ENCODE results near the gene TBC1D1. TPM values are rescaled to one million over a fixed set of nuclear protein-coding genes. Genes with fewer than 3 reads are reported as not detected.

The TBC1D1 gene
- total RNA-seq, 1 experiment from 2014 or later = 56.0 TPM

- intact Hi-C loops (cut with micrococcal nuclease; ENCODE audit: unreplicated experiment) = no loop called here
- ATAC-seq (no peak), DNase-seq (ENCODE audit: low read depth, low spot score) (no peak)
- H3K9me3 ChIP-seq (ENCODE audit: control insufficient read depth, insufficient read depth, low read depth, low read length) = no peaks in the 10 kb centered on the region
- H3K4me1 ChIP-seq (ENCODE audit: control insufficient read depth, insufficient read depth, low read length) = no peaks in the 10 kb centered on the region
- H3K27me3 ChIP-seq (ENCODE audit: control insufficient read depth, insufficient read depth, low read length) = no peaks in the 10 kb centered on the region
- TF ChIP-seq, protein P1, sequence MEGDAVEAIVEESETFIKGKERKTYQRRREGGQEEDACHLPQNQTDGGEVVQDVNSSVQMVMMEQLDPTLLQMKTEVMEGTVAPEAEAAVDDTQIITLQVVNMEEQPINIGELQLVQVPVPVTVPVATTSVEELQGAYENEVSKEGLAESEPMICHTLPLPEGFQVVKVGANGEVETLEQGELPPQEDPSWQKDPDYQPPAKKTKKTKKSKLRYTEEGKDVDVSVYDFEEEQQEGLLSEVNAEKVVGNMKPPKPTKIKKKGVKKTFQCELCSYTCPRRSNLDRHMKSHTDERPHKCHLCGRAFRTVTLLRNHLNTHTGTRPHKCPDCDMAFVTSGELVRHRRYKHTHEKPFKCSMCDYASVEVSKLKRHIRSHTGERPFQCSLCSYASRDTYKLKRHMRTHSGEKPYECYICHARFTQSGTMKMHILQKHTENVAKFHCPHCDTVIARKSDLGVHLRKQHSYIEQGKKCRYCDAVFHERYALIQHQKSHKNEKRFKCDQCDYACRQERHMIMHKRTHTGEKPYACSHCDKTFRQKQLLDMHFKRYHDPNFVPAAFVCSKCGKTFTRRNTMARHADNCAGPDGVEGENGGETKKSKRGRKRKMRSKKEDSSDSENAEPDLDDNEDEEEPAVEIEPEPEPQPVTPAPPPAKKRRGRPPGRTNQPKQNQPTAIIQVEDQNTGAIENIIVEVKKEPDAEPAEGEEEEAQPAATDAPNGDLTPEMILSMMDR (IDR thresholded peaks at IDR 0.05) = no peak
- TF ChIP-seq, protein P2, sequence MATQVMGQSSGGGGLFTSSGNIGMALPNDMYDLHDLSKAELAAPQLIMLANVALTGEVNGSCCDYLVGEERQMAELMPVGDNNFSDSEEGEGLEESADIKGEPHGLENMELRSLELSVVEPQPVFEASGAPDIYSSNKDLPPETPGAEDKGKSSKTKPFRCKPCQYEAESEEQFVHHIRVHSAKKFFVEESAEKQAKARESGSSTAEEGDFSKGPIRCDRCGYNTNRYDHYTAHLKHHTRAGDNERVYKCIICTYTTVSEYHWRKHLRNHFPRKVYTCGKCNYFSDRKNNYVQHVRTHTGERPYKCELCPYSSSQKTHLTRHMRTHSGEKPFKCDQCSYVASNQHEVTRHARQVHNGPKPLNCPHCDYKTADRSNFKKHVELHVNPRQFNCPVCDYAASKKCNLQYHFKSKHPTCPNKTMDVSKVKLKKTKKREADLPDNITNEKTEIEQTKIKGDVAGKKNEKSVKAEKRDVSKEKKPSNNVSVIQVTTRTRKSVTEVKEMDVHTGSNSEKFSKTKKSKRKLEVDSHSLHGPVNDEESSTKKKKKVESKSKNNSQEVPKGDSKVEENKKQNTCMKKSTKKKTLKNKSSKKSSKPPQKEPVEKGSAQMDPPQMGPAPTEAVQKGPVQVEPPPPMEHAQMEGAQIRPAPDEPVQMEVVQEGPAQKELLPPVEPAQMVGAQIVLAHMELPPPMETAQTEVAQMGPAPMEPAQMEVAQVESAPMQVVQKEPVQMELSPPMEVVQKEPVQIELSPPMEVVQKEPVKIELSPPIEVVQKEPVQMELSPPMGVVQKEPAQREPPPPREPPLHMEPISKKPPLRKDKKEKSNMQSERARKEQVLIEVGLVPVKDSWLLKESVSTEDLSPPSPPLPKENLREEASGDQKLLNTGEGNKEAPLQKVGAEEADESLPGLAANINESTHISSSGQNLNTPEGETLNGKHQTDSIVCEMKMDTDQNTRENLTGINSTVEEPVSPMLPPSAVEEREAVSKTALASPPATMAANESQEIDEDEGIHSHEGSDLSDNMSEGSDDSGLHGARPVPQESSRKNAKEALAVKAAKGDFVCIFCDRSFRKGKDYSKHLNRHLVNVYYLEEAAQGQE (IDR thresholded peaks at IDR 0.05; ENCODE audit: insufficient read depth in 1 of 2, low read depth in 2 of 2, low read length in 1 of 2) = no peak
- TF ChIP-seq TCF7L2 (IDR thresholded peaks at IDR 0.05; ENCODE audit: low read depth, low read length) (no peak), SIN3A (IDR thresholded peaks at IDR 0.05; ENCODE audit: borderline replicate concordance, insufficient read depth, low read depth, low read length) (no peak), POLR2AphosphoS5 (IDR thresholded peaks at IDR 0.05; ENCODE audit: low read depth, low read length) (no peak)
- no peak overlapping the region for H3K4me3 ChIP-seq (ENCODE audit: low read depth in 2 of 2, low read length in 2 of 2)
- in situ Hi-C loops (cut with HindIII; ENCODE audit: low pct_unique_long_range_greater_than_20kb, low sequenced_read_pairs) = no loop called here
- POLR2A ChIA-PET = no interaction called here
- no peaks in the 10 kb centered on the region for H3K36me3 ChIP-seq (ENCODE audit: control insufficient read depth, insufficient read depth, low read length)
- CTCF ChIA-PET = no interaction called here
- no TSS peak for BruUV-seq (replicated peaks)
- H3K27ac ChIP-seq (ENCODE audit: low read length) = no peak overlapping the region
Measured at GRCh38 chr4:37876156-37876555, 14.7 kb upstream of the TBC1D1 start.

DNA sequence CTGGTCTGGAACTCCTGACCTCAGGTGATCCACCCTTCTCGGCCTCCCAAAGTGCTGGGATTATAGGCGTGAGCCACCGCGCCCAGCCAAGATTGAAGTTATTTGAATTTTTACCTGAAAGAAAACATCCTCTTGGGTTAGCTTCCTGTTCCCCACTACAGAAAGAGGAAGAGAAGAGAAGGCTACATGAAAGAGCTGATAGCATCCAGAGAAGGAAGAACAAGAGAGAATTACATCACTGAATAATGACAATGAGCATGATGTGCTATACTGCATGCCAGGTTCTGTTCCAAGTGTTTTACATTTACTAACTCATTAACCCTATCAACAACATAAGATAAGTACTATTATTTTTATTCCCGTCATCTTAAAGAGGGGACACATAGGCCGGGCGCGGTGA, 11.5 kb upstream of the TBC1D1 start:
- intact Hi-C loops (cut with micrococcal nuclease; ENCODE audit: unreplicated experiment) = no loop called here

More for the DNA sequence above, 11.5 kb upstream of the TBC1D1 start:
- ChIA-PET CTCF (no interaction called here), POLR2A (no interaction called here)
- no peak overlapping the region for H3K4me3 ChIP-seq (ENCODE audit: low read depth in 2 of 2, low read length in 2 of 2)
- no TSS peak for BruUV-seq (replicated peaks)
- no peak overlapping the region for H3K27ac ChIP-seq (ENCODE audit: low read length)
- in situ Hi-C loops (cut with HindIII; ENCODE audit: low pct_unique_long_range_greater_than_20kb, low sequenced_read_pairs) = no loop called here
- H3K27me3 ChIP-seq (ENCODE audit: control insufficient read depth, insufficient read depth, low read length) = no peaks in the 10 kb centered on the region; the same call in 1 of the 2 replicates
- no peaks in the 10 kb centered on the region for H3K36me3 ChIP-seq (ENCODE audit: control insufficient read depth, insufficient read depth, low read length)
- DNase-seq (ENCODE audit: low read depth, low spot score) (no peak), ATAC-seq (no peak)
- H3K9me3 ChIP-seq (ENCODE audit: control insufficient read depth, insufficient read depth, low read depth, low read length) = no peaks in the 10 kb centered on the region
- no peaks in the 10 kb centered on the region for H3K4me1 ChIP-seq (ENCODE audit: control insufficient read depth, insufficient read depth, low read length)
- no peak for TF ChIP-seq POLR2AphosphoS5 (IDR thresholded peaks at IDR 0.05; ENCODE audit: low read depth, low read length)
- no peak for TF ChIP-seq TCF7L2 (IDR thresholded peaks at IDR 0.05; ENCODE audit: low read depth, low read length)
- TF ChIP-seq, protein P1 (IDR thresholded peaks at IDR 0.05) = no peak
- TF ChIP-seq, protein P2 (IDR thresholded peaks at IDR 0.05; ENCODE audit: insufficient read depth in 1 of 2, low read depth in 2 of 2, low read length in 1 of 2) = no peak
- TF ChIP-seq SIN3A (IDR thresholded peaks at IDR 0.05; ENCODE audit: borderline replicate concordance, insufficient read depth, low read depth, low read length) = no peak
